Measurements from ENCODE around the gene ADAM11. TPM values are rescaled to one million over a fixed set of nuclear protein-coding genes. Genes with fewer than 3 reads are reported as not detected.

The ADAM11 gene
- total and polyA plus RNA-seq, 2 experiments from 2014 or later: 0.20 to 0.22 TPM

GRCh38 chr17:44767493-44767892 lies 8.7 kb downstream of the ADAM11 start:
- in situ Hi-C loops (cut with MboI): loop anchor here (25.0 kb wide), 1 partner anchor 270 kb away; no protein-coding TSS in a partner anchor
- H3K9me3 ChIP-seq (ENCODE audit: low read depth): no peaks in the 10 kb centered on the region
- H4K20me1 ChIP-seq (ENCODE audit: insufficient read depth): no peaks in the 10 kb centered on the region
- TF ChIP-seq EZH2 (IDR thresholded peaks at IDR 0.05; ENCODE audit: insufficient read depth, poor library complexity, severe bottlenecking) (no peak), EZH2phosphoT487 (IDR thresholded peaks at IDR 0.05; ENCODE audit: insufficient read depth, low read depth) (no peak)
- H3K4me1 ChIP-seq (ENCODE audit: insufficient read depth): no peaks in the 10 kb centered on the region
- H3K9me2 ChIP-seq (ENCODE audit: insufficient read depth): no peaks in the 10 kb centered on the region
- no peak overlapping the region for H3K4me2 ChIP-seq (ENCODE audit: unreplicated experiment)
- H3K79me2 ChIP-seq (ENCODE audit: insufficient read depth): no peaks in the 10 kb centered on the region
- H3F3A ChIP-seq (ENCODE audit: insufficient read depth): no peaks in the 10 kb centered on the region
- no peak overlapping the region for H2AFZ ChIP-seq
- no peak overlapping the region for H3K27ac ChIP-seq
- 49 to 68% methylated on average over 4 of the region's 4 CpGs for WGBS, 2 experiments (ENCODE audit: low coverage in 1 of 2, low lambda C conversion rate in 2 of 2, missing lambda C conversion rate in 2 of 2)
- H3K9ac ChIP-seq: no peak overlapping the region
- H3K36me3 ChIP-seq (ENCODE audit: low read depth): no peaks in the 10 kb centered on the region
- H3K4me3 ChIP-seq: no peak overlapping the region
- DNase-seq: no peak
- H3K27me3 ChIP-seq (replicated peaks; ENCODE audit: insufficient read depth): no peaks in the 10 kb centered on the region

GRCh38 chr17:44768505-44769142 lies 9.8 kb downstream of the ADAM11 start:
- WGBS, 2 experiments (ENCODE audit: low coverage in 1 of 2, low lambda C conversion rate in 2 of 2, missing lambda C conversion rate in 2 of 2): 93 to 96% methylated on average over 11 of the region's 11 CpGs
- no peak overlapping the region for H3K9ac ChIP-seq
- no peaks in the 10 kb centered on the region for H3K9me2 ChIP-seq (ENCODE audit: insufficient read depth)
- no peak overlapping the region for H3K4me2 ChIP-seq (ENCODE audit: unreplicated experiment)
- DNase-seq: no peak
- no peaks in the 10 kb centered on the region for H3K27me3 ChIP-seq (replicated peaks; ENCODE audit: insufficient read depth)
- no peaks in the 10 kb centered on the region for H4K20me1 ChIP-seq (ENCODE audit: insufficient read depth)
- H3F3A ChIP-seq (ENCODE audit: insufficient read depth): no peaks in the 10 kb centered on the region
- in situ Hi-C loops (cut with MboI): loop anchor here (25.0 kb wide), 1 partner anchor 269 kb away; no protein-coding TSS in a partner anchor
- TF ChIP-seq EZH2phosphoT487 (IDR thresholded peaks at IDR 0.05; ENCODE audit: insufficient read depth, low read depth) (no peak), EZH2 (IDR thresholded peaks at IDR 0.05; ENCODE audit: insufficient read depth, poor library complexity, severe bottlenecking) (no peak)
- H3K4me3 ChIP-seq: no peak overlapping the region
- no peaks in the 10 kb centered on the region for H3K4me1 ChIP-seq (ENCODE audit: insufficient read depth)
- no peaks in the 10 kb centered on the region for H3K9me3 ChIP-seq (ENCODE audit: low read depth)
- H3K27ac ChIP-seq: no peak overlapping the region
- H2AFZ ChIP-seq: no peak overlapping the region
- no peaks in the 10 kb centered on the region for H3K79me2 ChIP-seq (ENCODE audit: insufficient read depth)
- no peaks in the 10 kb centered on the region for H3K36me3 ChIP-seq (ENCODE audit: low read depth)

GRCh38 chr17:44769230-44769629 lies 10.4 kb downstream of the ADAM11 start:
- H3K27me3 ChIP-seq (replicated peaks; ENCODE audit: insufficient read depth): no peaks in the 10 kb centered on the region
- H3K4me3 ChIP-seq: no peak overlapping the region
- in situ Hi-C loops (cut with MboI): loop anchor here (25.0 kb wide), 1 partner anchor 268 kb away; no protein-coding TSS in a partner anchor
- no peak overlapping the region for H3K4me2 ChIP-seq (ENCODE audit: unreplicated experiment)
- H4K20me1 ChIP-seq (ENCODE audit: insufficient read depth): no peaks in the 10 kb centered on the region
- WGBS, 2 experiments (ENCODE audit: low coverage in 1 of 2, low lambda C conversion rate in 2 of 2, missing lambda C conversion rate in 2 of 2): 39 to 46% methylated on average over 6 of the region's 6 CpGs
- no peaks in the 10 kb centered on the region for H3K4me1 ChIP-seq (ENCODE audit: insufficient read depth)
- H3K36me3 ChIP-seq (ENCODE audit: low read depth): no peaks in the 10 kb centered on the region
- no peak overlapping the region for H2AFZ ChIP-seq
- no peak overlapping the region for H3K9ac ChIP-seq
- TF ChIP-seq EZH2phosphoT487 (IDR thresholded peaks at IDR 0.05; ENCODE audit: insufficient read depth, low read depth): no peak
- TF ChIP-seq EZH2 (IDR thresholded peaks at IDR 0.05; ENCODE audit: insufficient read depth, poor library complexity, severe bottlenecking): no peak
- no peaks in the 10 kb centered on the region for H3K9me2 ChIP-seq (ENCODE audit: insufficient read depth)
- no peak overlapping the region for H3K27ac ChIP-seq
- no peaks in the 10 kb centered on the region for H3K9me3 ChIP-seq (ENCODE audit: low read depth)
- no peak for DNase-seq
- H3K79me2 ChIP-seq (ENCODE audit: insufficient read depth): no peaks in the 10 kb centered on the region
- no peaks in the 10 kb centered on the region for H3F3A ChIP-seq (ENCODE audit: insufficient read depth)

GRCh38 chr17:44769647-44770084 lies 10.9 kb downstream of the ADAM11 start:
- Histone ChIP-seq H4K20me1 (ENCODE audit: insufficient read depth) (no peaks in the 10 kb centered on the region), H3K36me3 (ENCODE audit: low read depth) (no peaks in the 10 kb centered on the region), H2AFZ (no peak overlapping the region), H3K4me1 (ENCODE audit: insufficient read depth) (no peaks in the 10 kb centered on the region), H3K4me3 (no peak overlapping the region), H3K9me2 (ENCODE audit: insufficient read depth) (no peaks in the 10 kb centered on the region), H3K9ac (no peak overlapping the region), H3K79me2 (ENCODE audit: insufficient read depth) (no peaks in the 10 kb centered on the region), H3K27ac (no peak overlapping the region), H3K27me3 (replicated peaks; ENCODE audit: insufficient read depth) (no peaks in the 10 kb centered on the region), H3K9me3 (ENCODE audit: low read depth) (no peaks in the 10 kb centered on the region), H3F3A (ENCODE audit: insufficient read depth) (no peaks in the 10 kb centered on the region), H3K4me2 (ENCODE audit: unreplicated experiment) (no peak overlapping the region)
- in situ Hi-C loops (cut with MboI): loop anchor here (5.0 to 25.0 kb wide), 2 partner anchors 93 to 268 kb away; no protein-coding TSS in a partner anchor
- TF ChIP-seq EZH2 (IDR thresholded peaks at IDR 0.05; ENCODE audit: insufficient read depth, poor library complexity, severe bottlenecking) (no peak), EZH2phosphoT487 (IDR thresholded peaks at IDR 0.05; ENCODE audit: insufficient read depth, low read depth) (no peak)
- 80% methylated on average over 11 to 15 of the region's 15 CpGs for WGBS, 2 experiments (ENCODE audit: low coverage in 1 of 2, low lambda C conversion rate in 2 of 2, missing lambda C conversion rate in 2 of 2)
- no peak for DNase-seq

Data from GM23248 (cell line).